22Rv1 (cell line): ENCODE results near the gene LAYN.

Experiments
- ZFX ChIP-seq: fragments of 450-650 bp; IDR thresholded peaks from 2 replicates; pipeline ENCODE4 v1.6.1; 2017; ENCODE audit warnings: antibody characterized with exemption, borderline replicate concordance
- TF ChIP-seq, protein P1 (sequence below): fragments of 450-650 bp; IDR thresholded peaks from 2 replicates; pipeline ENCODE4 v1.5.1; 2017; ENCODE audit warnings: mild to moderate bottlenecking

DNA sequence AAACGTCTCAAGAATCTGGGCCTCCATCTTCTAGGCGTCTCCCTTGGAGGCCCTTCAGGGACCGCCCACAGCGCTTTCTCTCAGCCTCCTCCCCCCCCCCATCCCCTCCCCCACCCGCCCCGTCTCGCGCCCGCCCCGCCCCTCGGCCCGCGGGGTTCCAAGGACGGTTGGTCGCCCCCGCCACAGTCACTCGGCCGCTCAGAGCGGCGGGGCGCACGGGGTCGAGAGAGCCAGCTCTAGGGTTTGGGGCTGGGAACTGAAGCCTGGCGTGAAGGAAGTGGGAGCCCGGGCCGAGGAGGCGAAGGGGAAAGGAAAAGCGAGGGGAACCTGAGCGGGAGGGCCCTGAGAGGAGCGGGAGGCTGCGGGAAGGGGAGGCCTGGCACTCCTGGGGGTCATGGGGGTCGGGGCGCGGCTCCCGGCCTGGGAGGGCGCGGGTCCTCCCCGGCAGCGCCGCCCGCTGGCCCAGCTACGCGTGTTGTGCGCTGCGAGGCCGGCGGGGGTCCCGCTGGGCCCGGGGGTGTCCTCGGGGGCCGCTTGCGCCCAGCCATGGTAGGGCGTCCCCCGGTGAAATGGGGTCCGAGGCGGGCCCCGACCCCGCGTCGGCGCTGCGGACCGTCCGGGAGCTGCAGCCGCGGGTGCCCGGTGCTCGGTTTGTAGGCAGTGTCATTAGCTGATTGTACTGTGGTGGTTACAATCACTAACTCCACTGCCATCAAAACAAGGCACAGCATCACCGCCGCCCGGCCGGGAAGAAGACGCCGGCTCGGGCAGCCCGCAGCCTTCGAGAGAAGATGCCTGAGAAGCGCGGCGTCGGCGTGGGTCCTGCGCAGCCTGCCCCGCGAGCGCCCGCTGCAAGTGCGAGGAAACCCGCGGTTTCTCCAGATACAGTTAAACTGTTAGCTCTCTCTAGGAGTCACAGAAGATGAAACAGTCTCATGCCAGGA is 28.0 kb upstream of the LAYN start, which contains the start of gene BTG4:
- TF ChIP-seq, protein P1, sequence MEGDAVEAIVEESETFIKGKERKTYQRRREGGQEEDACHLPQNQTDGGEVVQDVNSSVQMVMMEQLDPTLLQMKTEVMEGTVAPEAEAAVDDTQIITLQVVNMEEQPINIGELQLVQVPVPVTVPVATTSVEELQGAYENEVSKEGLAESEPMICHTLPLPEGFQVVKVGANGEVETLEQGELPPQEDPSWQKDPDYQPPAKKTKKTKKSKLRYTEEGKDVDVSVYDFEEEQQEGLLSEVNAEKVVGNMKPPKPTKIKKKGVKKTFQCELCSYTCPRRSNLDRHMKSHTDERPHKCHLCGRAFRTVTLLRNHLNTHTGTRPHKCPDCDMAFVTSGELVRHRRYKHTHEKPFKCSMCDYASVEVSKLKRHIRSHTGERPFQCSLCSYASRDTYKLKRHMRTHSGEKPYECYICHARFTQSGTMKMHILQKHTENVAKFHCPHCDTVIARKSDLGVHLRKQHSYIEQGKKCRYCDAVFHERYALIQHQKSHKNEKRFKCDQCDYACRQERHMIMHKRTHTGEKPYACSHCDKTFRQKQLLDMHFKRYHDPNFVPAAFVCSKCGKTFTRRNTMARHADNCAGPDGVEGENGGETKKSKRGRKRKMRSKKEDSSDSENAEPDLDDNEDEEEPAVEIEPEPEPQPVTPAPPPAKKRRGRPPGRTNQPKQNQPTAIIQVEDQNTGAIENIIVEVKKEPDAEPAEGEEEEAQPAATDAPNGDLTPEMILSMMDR: no peak
- TF ChIP-seq ZFX: no peak
